GM12878 (cell line): Measurements from ENCODE around the gene PHLDA3. TPM values are rescaled to one million over a fixed set of nuclear protein-coding genes. Genes with fewer than 3 reads are reported as not detected.

Experiments used
- ATAC-seq: fragments of 200-7000 bp; cut with Tn5 transposase; 3 replicates; pipeline ENCODE4 v1.9.1; 2020; ENCODE audit warnings: mild to moderate bottlenecking, moderate library complexity
- BruUV-seq: library from RNA; stranded (reverse); fragments of 400-500 nt; replicated peaks from 2 replicates; lab custom pipeline; 2021; lab: Mats Ljungman, UMichigan
- CTCF ChIA-PET: fragments of 300-600 bp; sonication (Branson Sonifier 250); formaldehyde crosslinking; extraction: SDS; loops from one replicate; lab custom pipeline; 2021; ENCODE audit warnings: inconsistent platforms; lab: Yijun Ruan, JAX
- POLR2A ChIA-PET: fragments of 350-600 bp; formaldehyde crosslinking; extraction: SDS; loops from one replicate; lab custom pipeline; 2021; ENCODE audit warnings: inconsistent platforms; lab: Charles Lee
- RAD21 ChIA-PET: fragments of 300-600 bp; sonication (Branson Sonifier 250); formaldehyde crosslinking; loops from one replicate; lab custom pipeline; 2023; ENCODE audit warnings: antibody characterized with exemption; ENCODE audit not compliant: unreplicated experiment; lab: Charles Lee
- SMC1A ChIA-PET: fragments of 300-600 bp; sonication (Branson Sonifier 250); formaldehyde crosslinking; loops from one replicate; lab custom pipeline; 2023; ENCODE audit not compliant: unreplicated experiment, uncharacterized antibody; lab: Charles Lee
- DNase-seq: peaks from one replicate; pipeline ENCODE4 v3.0.0-alpha.2; 2011; ENCODE audit warnings: low read depth, low spot score
- FAIRE-seq: peaks from 3 replicates; lab custom pipeline; 2011; peaks lifted over from hg19 to GRCh38; lab: Jason Lieb, UNC
- H2AFZ ChIP-seq: 2 replicates; pipeline ENCODE4 v1.6.0; 2011; ENCODE audit warnings: low read depth, low read length, control low read depth; ENCODE audit not compliant: control insufficient read depth
- H3K27ac ChIP-seq: 2 replicates; pipeline ENCODE4 v1.5.1; 2011; ENCODE audit warnings: control low read depth; ENCODE audit not compliant: control insufficient read depth, insufficient read depth
- H3K27me3 ChIP-seq, 2 experiments: replicated peaks in 1 of 2; 2 replicates each; pipeline versions ENCODE4 v1.6.0 to v1.6.1; 2011; ENCODE audit warnings: low read length in 1 of 2; ENCODE audit not compliant: control insufficient read depth in 2 of 2, insufficient read depth in 2 of 2
- H3K36me3 ChIP-seq, 2 experiments: 2 replicates each; pipeline ENCODE4 v1.5.1; 2011; ENCODE audit warnings: low read length in 1 of 2; ENCODE audit not compliant: control insufficient read depth in 2 of 2, insufficient read depth in 2 of 2
- H3K4me1 ChIP-seq: 2 replicates; pipeline ENCODE4 v1.6.1; 2011; ENCODE audit warnings: mild to moderate bottlenecking, low read length, moderate library complexity, mixed read lengths; ENCODE audit not compliant: control insufficient read depth, insufficient read depth
- H3K4me2 ChIP-seq: 2 replicates; pipeline ENCODE4 v1.6.0; 2011; ENCODE audit warnings: control low read depth; ENCODE audit not compliant: control insufficient read depth, insufficient read depth
- H3K4me3 ChIP-seq: fragments of 200-600 bp; sonication (generic); 2 replicates; pipeline ENCODE4 v1.5.1; 2016
- H3K79me2 ChIP-seq: 2 replicates; pipeline ENCODE4 v1.6.0; 2011; ENCODE audit warnings: low read length; ENCODE audit not compliant: control insufficient read depth, insufficient read depth
- H3K9ac ChIP-seq: 2 replicates; pipeline ENCODE4 v1.8.0; 2011; ENCODE audit warnings: low read length, control low read depth, mixed read lengths; ENCODE audit not compliant: control insufficient read depth, insufficient read depth
- H3K9me3 ChIP-seq: replicated peaks from 3 replicates; pipeline ENCODE4 v1.5.1; 2011; ENCODE audit warnings: mild to moderate bottlenecking, low read length; ENCODE audit not compliant: control insufficient read depth, insufficient read depth
- H4K20me1 ChIP-seq: 2 replicates; pipeline ENCODE4 v1.6.0; 2011; ENCODE audit not compliant: control insufficient read depth, insufficient read depth
- ASH2L ChIP-seq: fragments of 300-600, 200-600 bp; sonication (generic); IDR thresholded peaks from 2 replicates; pipeline ENCODE4 v1.6.1; 2017; ENCODE audit warnings: low read depth, mild to moderate bottlenecking, borderline replicate concordance
- BMI1 ChIP-seq: fragments of 450-650 bp; IDR thresholded peaks from 2 replicates; pipeline ENCODE4 v1.6.1; 2016; ENCODE audit warnings: mild to moderate bottlenecking, moderate library complexity, borderline replicate concordance
- FOXM1 ChIP-seq: IDR thresholded peaks from 2 replicates; pipeline ENCODE4 v1.6.1; 2012; ENCODE audit warnings: low read depth, mild to moderate bottlenecking, inconsistent platforms, low read length, moderate library complexity
- RFX5 ChIP-seq: IDR thresholded peaks from 2 replicates; pipeline ENCODE4 v1.6.1; 2011; ENCODE audit warnings: low read depth, low read length, improper control_type of control experiment
- ZNF207 ChIP-seq: fragments of 450-650 bp; IDR thresholded peaks from 2 replicates; pipeline ENCODE4 v1.6.1; 2014; ENCODE audit warnings: antibody characterized with exemption, mild to moderate bottlenecking, borderline replicate concordance
- WGBS: methylation state at CpG from one replicate; pipeline ENCODE4 v1.1.6; 2016; ENCODE audit warnings: low lambda C conversion rate; ENCODE audit not compliant: insufficient replicate concordance, insufficient coverage; ENCODE audit errors: missing lambda C conversion rate; 5-methylcytosine and 5-hydroxymethylcytosine counted together
- in situ Hi-C: fragments of 300-500 bp; cut with MboI; formaldehyde crosslinking; loops from 9 replicates; pipeline ENCODE4 v1.14.3; 2018; ENCODE audit warnings: mixed read lengths
- intact Hi-C: fragments of 100-400 bp; cut with micrococcal nuclease; formaldehyde crosslinking; loops from one replicate; pipeline ENCODE4 v1.14.2; 2022; ENCODE audit not compliant: unreplicated experiment
- polyA plus RNA-seq, 11 experiments: library from polyadenylated mRNA; depleted of rRNA in 4 of 11; unstranded in 6 of 11; stranded (reverse) in 5 of 11; fragments of >200 nt; fragmentation: Nextera tagmentation in 4 of 11; fragmentation: Illumina TruSeq in 1 of 11; extraction: Ambion mirVana in 4 of 11; extraction: Trizol in 1 of 11; gene quantifications; 1 replicate in 1 of 11; 2 replicates in 10 of 11; pipeline versions ENCODE4 v1.2.1 to v1.2.3, GENCODE V29; 2011 to 2016; ENCODE audit warnings: inconsistent platforms in 2 of 11, missing spikeins in 2 of 11, low read depth in 1 of 11
- total RNA-seq, 4 experiments: library from RNA; depleted of rRNA in 3 of 4; stranded (reverse); fragments of >200 nt in 3 of 4; fragmentation: Illumina TruSeq in 1 of 4; extraction: Trizol in 1 of 4; gene quantifications; 2 replicates each; pipeline versions ENCODE4 v1.2.1 to v1.2.3, GENCODE V29; 2013 to 2021
- TF ChIP-seq, protein P1 (sequence below): fragments of 150-350 bp; IDR thresholded peaks from 2 replicates; pipeline ENCODE4 v1.6.1; 2014; ENCODE audit warnings: mild to moderate bottlenecking, low read depth, low read length
- TF ChIP-seq, protein P2 (sequence below): fragments of 450-650 bp; formaldehyde crosslinking; IDR thresholded peaks from 2 replicates; pipeline ENCODE4 v1.4.0; 2020; ENCODE audit warnings: mild to moderate bottlenecking, moderate library complexity
- TF ChIP-seq, protein P3 (sequence below): fragments of 450-650 bp; IDR thresholded peaks from 2 replicates; pipeline ENCODE4 v1.6.1; 2016; ENCODE audit warnings: mild to moderate bottlenecking, moderate library complexity, borderline replicate concordance
- TF ChIP-seq, protein P4 (sequence below): fragments of 450-650 bp; IDR thresholded peaks from 2 replicates; pipeline ENCODE4 v1.6.1; 2017; ENCODE audit warnings: antibody characterized with exemption, mild to moderate bottlenecking, moderate library complexity

Gene PHLDA3
- total and polyA plus RNA-seq, 10 of the 15 experiments (the other 5 are each of a cell fraction or from before 2014, with no cell fraction given): 0.60 to 57.4 (median 21.8) TPM

DNA sequence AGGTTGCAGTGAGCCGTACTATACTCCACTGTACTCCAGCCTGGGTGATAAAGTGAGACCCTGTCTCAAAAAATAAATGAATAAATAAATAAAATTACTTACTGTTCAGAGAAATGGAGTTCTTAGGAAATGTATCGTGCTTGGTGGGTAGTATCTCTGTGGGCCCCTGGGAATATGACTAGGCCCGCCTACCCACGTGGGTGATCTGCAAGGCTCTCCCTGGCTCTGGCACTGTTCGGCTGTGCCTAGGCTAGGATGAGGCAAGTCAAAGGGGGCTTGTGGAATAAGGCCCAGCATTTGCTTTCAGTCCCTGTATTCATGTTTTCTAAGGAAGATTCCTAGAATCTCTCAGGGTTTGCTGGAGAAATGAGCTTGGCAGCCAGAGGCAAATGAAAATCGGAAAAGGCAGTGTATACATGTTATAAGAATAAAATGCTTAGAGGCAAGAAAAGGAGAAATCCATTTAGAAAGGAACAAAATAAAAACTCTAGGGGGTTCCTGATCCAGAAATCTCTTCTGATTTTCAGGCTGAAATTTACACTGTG, 42.5 kb upstream of the PHLDA3 start:
- H3K4me3 ChIP-seq: no peak overlapping the region
- no peak for ATAC-seq
- H3K4me2 ChIP-seq: peak overlapping the region; percentile 63
- ChIA-PET RAD21 (interaction anchor here (0.8 to 15.3 kb wide), 16 partner anchors 8 to 164 kb away, joined by 3 to 505 read pairs (median 9); partner anchors contain the start of gene PHLDA3), SMC1A (interaction anchor here (0.5 to 18.7 kb wide), 18 partner anchors 11 to 327 kb away, joined by 3 to 514 read pairs (median 4); partner anchors contain the start of gene PHLDA3)
- H3K9ac ChIP-seq: no peak overlapping the region; the same call in 1 of the 2 replicates
- WGBS: 30% methylated on average over 6 of the region's 6 CpGs
- intact Hi-C loops (loop anchor here (10.0 kb wide), 1 partner anchor 257 kb away; no protein-coding TSS in a partner anchor), in situ Hi-C loops (loop anchor here (5.0 kb wide), 1 partner anchor 64 kb away; no protein-coding TSS in a partner anchor)
- FAIRE-seq: no peak
- DNase-seq: no peak
- H3K9me3 ChIP-seq: no peaks in the 10 kb centered on the region
- no TSS peak for BruUV-seq
- H3K27me3 ChIP-seq: no peaks in the 10 kb centered on the region
- peaks cover 10% of the 10 kb centered on the region for H3K79me2 ChIP-seq
- no peak for TF ChIP-seq BMI1
- TF ChIP-seq, protein P1, sequence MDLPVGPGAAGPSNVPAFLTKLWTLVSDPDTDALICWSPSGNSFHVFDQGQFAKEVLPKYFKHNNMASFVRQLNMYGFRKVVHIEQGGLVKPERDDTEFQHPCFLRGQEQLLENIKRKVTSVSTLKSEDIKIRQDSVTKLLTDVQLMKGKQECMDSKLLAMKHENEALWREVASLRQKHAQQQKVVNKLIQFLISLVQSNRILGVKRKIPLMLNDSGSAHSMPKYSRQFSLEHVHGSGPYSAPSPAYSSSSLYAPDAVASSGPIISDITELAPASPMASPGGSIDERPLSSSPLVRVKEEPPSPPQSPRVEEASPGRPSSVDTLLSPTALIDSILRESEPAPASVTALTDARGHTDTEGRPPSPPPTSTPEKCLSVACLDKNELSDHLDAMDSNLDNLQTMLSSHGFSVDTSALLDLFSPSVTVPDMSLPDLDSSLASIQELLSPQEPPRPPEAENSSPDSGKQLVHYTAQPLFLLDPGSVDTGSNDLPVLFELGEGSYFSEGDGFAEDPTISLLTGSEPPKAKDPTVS: no peak
- no peak for TF ChIP-seq ZNF207
- no peak for TF ChIP-seq RFX5
- TF ChIP-seq, protein P2, sequence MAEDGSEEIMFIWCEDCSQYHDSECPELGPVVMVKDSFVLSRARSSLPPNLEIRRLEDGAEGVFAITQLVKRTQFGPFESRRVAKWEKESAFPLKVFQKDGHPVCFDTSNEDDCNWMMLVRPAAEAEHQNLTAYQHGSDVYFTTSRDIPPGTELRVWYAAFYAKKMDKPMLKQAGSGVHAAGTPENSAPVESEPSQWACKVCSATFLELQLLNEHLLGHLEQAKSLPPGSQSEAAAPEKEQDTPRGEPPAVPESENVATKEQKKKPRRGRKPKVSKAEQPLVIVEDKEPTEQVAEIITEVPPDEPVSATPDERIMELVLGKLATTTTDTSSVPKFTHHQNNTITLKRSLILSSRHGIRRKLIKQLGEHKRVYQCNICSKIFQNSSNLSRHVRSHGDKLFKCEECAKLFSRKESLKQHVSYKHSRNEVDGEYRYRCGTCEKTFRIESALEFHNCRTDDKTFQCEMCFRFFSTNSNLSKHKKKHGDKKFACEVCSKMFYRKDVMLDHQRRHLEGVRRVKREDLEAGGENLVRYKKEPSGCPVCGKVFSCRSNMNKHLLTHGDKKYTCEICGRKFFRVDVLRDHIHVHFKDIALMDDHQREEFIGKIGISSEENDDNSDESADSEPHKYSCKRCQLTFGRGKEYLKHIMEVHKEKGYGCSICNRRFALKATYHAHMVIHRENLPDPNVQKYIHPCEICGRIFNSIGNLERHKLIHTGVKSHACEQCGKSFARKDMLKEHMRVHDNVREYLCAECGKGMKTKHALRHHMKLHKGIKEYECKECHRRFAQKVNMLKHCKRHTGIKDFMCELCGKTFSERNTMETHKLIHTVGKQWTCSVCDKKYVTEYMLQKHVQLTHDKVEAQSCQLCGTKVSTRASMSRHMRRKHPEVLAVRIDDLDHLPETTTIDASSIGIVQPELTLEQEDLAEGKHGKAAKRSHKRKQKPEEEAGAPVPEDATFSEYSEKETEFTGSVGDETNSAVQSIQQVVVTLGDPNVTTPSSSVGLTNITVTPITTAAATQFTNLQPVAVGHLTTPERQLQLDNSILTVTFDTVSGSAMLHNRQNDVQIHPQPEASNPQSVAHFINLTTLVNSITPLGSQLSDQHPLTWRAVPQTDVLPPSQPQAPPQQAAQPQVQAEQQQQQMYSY (CRISPR knock-in tag): no peak
- no peak for TF ChIP-seq ASH2L
- TF ChIP-seq FOXM1: no peak
- TF ChIP-seq, protein P3, sequence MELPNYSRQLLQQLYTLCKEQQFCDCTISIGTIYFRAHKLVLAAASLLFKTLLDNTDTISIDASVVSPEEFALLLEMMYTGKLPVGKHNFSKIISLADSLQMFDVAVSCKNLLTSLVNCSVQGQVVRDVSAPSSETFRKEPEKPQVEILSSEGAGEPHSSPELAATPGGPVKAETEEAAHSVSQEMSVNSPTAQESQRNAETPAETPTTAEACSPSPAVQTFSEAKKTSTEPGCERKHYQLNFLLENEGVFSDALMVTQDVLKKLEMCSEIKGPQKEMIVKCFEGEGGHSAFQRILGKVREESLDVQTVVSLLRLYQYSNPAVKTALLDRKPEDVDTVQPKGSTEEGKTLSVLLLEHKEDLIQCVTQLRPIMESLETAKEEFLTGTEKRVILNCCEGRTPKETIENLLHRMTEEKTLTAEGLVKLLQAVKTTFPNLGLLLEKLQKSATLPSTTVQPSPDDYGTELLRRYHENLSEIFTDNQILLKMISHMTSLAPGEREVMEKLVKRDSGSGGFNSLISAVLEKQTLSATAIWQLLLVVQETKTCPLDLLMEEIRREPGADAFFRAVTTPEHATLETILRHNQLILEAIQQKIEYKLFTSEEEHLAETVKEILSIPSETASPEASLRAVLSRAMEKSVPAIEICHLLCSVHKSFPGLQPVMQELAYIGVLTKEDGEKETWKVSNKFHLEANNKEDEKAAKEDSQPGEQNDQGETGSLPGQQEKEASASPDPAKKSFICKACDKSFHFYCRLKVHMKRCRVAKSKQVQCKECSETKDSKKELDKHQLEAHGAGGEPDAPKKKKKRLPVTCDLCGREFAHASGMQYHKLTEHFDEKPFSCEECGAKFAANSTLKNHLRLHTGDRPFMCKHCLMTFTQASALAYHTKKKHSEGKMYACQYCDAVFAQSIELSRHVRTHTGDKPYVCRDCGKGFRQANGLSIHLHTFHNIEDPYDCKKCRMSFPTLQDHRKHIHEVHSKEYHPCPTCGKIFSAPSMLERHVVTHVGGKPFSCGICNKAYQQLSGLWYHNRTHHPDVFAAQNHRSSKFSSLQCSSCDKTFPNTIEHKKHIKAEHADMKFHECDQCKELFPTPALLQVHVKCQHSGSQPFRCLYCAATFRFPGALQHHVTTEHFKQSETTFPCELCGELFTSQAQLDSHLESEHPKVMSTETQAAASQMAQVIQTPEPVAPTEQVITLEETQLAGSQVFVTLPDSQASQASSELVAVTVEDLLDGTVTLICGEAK: no peak
- TF ChIP-seq, protein P4, sequence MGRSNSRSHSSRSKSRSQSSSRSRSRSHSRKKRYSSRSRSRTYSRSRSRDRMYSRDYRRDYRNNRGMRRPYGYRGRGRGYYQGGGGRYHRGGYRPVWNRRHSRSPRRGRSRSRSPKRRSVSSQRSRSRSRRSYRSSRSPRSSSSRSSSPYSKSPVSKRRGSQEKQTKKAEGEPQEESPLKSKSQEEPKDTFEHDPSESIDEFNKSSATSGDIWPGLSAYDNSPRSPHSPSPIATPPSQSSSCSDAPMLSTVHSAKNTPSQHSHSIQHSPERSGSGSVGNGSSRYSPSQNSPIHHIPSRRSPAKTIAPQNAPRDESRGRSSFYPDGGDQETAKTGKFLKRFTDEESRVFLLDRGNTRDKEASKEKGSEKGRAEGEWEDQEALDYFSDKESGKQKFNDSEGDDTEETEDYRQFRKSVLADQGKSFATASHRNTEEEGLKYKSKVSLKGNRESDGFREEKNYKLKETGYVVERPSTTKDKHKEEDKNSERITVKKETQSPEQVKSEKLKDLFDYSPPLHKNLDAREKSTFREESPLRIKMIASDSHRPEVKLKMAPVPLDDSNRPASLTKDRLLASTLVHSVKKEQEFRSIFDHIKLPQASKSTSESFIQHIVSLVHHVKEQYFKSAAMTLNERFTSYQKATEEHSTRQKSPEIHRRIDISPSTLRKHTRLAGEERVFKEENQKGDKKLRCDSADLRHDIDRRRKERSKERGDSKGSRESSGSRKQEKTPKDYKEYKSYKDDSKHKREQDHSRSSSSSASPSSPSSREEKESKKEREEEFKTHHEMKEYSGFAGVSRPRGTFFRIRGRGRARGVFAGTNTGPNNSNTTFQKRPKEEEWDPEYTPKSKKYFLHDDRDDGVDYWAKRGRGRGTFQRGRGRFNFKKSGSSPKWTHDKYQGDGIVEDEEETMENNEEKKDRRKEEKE: no peak
- TF ChIP-seq, all 136 proteins: peak for 0
- ChIA-PET CTCF (interaction anchor here (0.6 to 11.2 kb wide), 24 partner anchors 12 to 318 kb away, joined by 3 to 814 read pairs (median 8); partner anchors contain the start of genes IPO9 and PHLDA3), POLR2A (interaction anchor here (1.0 to 5.0 kb wide), 7 partner anchors 9 to 105 kb away, joined by 3 to 68 read pairs (median 5); no protein-coding TSS in a partner anchor)
- Histone ChIP-seq H2AFZ (no peak overlapping the region), H3K36me3 (no peaks in the 10 kb centered on the region), H3K27ac (peak overlapping the region; percentile 45; the same call in 1 of the 2 replicates), H4K20me1 (peaks cover 3% of the 10 kb centered on the region; the same call in 1 of the 2 replicates), H3K4me1 (peaks cover 42% of the 10 kb centered on the region)
